ENCODE measurements around the gene LPIN2.
"Not testable (repeated sequence)": the region's sequence is repeated elsewhere in the genome, so short reads cannot be mapped to it uniquely, and the experiment has no call there.

The LPIN2 gene, protein sequence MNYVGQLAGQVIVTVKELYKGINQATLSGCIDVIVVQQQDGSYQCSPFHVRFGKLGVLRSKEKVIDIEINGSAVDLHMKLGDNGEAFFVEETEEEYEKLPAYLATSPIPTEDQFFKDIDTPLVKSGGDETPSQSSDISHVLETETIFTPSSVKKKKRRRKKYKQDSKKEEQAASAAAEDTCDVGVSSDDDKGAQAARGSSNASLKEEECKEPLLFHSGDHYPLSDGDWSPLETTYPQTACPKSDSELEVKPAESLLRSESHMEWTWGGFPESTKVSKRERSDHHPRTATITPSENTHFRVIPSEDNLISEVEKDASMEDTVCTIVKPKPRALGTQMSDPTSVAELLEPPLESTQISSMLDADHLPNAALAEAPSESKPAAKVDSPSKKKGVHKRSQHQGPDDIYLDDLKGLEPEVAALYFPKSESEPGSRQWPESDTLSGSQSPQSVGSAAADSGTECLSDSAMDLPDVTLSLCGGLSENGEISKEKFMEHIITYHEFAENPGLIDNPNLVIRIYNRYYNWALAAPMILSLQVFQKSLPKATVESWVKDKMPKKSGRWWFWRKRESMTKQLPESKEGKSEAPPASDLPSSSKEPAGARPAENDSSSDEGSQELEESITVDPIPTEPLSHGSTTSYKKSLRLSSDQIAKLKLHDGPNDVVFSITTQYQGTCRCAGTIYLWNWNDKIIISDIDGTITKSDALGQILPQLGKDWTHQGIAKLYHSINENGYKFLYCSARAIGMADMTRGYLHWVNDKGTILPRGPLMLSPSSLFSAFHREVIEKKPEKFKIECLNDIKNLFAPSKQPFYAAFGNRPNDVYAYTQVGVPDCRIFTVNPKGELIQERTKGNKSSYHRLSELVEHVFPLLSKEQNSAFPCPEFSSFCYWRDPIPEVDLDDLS

DNA sequence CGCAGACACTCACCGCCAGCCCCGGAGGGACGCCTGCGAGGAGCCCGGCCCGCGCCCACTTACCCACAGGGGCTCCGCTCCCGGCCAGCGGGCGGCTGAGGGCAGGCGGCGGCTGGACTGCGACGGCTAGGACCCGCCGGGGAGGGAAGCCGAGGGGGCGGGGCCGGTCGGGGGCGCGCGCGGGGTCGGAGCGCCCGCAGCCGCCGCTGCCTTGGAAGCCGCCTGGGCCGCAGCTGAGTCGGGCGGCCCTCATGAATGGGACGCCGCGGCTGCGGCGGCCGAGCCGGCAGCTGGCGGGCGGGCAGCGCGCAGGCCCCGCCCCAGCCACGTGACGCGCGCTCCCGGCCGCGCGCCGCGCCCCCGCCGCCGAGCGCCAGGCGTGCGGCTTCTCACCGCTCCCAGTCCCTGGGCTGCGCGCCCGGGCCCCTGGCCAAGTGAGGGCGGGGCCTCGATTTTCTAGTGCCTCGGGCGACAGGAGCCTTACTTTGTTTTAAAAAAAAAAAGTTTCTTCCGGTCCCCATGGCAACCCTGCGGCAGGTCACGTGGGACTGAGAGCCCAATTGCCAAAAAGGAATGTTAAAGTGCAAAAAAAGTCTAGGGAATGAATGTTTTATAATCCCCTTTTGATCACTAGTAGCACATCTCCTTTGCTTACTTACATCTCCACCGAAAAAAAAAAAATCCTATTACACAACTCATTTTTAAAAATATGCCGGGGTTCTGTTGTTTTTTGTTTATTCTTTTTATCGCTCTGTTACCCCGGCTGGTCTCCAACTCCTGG is at the start of gene LPIN2:
LPIN2 (minus strand) TSS at position 121 of the 781 bp plus-strand sequence. CDS start 52,304 bp downstream, outside the sequence.
- DNase-seq (ENCODE audit: low spot score) = peak; percentile 96

DNA sequence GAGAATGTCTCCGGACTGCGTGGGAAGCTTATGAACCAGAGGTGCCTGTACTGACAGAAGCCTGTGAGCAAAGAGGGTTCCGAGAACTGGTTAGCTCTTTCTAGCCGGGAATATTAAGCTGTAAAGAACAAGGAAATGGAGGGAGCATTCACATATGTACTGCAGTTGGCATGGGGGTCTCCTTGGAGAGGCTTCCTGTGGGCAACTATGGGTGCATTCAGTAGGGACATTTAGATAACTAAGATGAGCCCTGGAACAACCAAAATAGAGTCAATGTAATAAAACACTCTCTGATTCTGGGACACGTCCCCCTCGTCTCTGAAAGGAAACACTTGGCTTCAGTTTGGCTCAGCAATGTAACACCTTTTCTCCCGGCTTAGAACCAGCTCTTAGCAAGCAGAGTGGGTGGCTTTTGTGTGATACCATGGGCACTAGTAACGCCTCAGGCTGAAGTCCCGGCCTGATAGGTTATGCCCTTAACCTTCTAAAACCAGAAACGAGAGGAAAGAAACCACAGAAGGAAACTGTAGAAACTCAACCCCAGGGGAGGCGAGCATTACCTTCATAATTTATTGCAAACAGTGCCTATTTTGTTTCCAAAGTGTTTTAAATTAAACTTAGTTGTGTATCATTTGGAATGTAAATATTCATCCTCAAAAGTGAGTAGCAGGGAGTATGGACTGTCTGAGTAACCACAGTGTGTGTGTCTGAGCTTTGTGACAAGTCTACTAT is 48.8 kb upstream of the LPIN2 start:
- DNase-seq (ENCODE audit: low spot score) = no peak

DNA sequence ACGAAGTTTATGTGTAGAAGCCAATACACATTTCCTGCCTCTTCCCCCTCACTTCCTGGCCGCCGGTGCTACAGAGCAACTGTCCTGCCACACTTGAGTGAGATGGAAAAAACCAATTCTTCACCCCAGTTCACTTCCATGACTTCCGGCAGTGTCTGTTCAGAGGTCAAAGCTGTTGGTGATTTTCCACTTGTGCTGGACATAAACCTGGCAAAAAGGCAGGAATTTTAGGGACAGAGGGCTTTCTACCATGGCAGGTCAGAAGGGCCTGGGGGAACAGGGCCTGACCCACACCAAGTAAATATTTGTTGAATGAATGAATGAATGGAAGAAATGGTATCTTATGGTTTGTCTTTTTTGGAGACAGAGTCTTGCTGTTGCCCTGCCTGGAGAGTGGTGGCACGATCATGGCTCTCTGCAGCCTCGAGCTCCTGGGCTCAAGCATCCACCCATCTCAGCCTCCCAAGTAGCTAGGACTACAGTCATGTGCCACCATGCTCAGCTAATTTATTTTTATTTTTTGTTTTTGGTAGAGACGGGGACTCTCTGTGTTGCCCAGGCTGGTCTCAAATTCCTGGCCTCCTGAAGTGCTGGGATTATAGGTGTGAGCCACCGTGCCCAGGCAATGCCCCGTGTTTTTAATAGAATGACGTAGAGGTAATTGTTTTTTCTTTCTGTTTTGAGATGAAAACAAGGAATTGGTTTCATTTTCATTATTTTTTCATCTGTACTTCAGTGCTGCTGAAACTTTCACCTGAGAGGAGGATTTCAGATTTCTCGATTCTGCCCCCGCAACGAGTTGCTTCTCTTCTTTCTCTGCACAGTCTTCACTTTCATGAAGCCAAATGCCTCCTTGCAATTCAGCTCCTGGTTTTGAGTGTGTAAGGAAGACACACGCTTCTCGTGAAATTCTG is 48.0 kb upstream of the LPIN2 start:
- DNase-seq (ENCODE audit: low spot score) = peak; percentile 80

DNA sequence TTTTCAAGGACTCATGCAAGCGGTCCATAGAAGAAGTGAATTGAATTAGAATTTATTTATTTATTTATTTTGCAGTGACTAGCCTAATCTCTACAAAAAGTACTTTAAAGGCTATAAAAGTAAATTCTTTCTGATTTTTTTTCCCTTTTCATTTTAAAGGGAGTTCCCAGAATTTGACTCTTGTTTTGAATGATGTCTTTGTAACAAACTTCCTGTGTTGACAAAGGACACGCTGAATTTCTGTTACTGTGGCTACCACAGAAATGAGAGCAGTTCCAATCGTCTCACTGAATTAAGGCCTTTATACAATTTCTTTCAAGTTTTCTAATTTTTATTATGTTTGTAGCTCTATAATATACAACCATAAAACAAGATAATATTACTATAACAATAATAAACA is 46.3 kb upstream of the LPIN2 start:
- no peak for DNase-seq (ENCODE audit: low spot score)

DNA sequence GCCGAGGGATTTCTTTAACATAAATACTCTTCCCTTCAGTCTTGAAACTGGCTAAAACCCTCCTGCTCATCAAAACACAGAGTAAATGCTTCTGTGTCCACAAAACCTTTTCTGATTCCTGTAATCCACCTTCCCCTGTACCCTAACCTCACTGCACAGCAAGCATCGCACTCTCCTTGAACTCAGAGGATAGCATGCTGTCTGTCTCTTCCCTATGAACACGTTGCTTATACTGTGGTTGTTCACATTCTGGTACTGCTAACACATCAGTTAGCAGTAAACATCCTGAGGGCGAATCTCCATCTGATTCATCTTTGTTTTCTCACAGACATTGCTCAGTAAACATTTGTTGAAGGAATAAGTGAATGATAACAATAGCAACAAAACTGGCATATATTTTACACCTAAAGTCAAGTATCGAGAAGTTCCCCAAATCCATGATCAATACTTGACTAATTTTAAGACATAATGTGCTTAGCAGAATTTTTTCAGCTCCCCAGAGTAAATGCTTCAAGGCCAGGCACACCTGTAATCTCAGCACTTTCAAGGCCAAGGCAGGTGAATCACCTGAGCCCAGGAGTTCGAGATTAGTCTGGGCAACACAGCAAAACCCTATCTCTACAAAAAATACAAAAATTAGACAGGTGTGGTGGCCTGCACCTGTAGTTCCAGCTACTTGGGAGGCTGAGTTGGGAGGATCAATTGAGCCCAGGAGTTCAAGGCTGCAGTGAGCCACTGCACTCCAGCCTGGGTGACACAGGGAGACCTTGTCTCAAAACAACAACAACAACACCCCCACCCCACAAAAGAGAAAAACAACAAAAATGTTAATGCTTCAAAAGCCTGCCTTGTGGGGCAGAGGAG is 45.6 kb upstream of the LPIN2 start:
- DNase-seq (ENCODE audit: low spot score) = no peak

DNA sequence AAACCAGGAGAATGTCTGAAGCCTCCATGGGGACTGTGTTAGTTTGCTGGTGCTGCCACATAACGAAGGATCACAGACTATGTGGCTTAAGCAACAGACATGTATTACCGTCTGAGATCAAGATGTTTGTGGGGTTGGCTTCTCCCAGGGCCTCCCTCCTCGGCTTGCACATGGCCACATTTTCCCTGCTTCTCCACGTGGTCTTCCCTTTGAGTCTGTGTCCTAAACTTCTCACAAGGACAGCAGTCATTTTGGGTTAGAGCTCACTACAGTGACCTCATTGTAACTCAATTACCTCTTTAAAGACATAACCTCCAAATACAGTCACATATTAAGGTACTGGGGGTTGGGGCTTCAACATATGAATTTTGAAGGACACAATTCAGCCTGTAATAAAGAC is 44.6 kb upstream of the LPIN2 start:
- no peak for DNase-seq (ENCODE audit: low spot score)

DNA sequence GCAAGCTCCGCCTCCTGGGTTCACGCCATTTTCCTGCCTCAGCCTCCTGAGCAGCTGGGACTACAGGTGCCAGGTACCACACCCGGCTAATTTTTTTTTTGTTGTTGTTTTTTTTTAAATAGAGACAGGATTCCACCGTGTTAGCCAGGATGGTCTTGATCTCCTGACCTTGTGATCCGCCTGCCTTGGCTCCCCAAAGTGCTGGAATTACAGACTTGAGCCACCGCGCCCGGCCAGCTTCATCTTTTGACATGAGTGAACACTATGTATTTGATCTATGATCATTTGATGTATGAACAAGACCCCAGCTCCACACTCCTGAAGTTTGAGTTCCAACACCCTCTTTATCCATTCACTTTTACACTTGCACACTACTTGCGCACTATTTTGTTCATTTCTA is 43.4 kb upstream of the LPIN2 start:
- no peak for DNase-seq (ENCODE audit: low spot score)

DNA sequence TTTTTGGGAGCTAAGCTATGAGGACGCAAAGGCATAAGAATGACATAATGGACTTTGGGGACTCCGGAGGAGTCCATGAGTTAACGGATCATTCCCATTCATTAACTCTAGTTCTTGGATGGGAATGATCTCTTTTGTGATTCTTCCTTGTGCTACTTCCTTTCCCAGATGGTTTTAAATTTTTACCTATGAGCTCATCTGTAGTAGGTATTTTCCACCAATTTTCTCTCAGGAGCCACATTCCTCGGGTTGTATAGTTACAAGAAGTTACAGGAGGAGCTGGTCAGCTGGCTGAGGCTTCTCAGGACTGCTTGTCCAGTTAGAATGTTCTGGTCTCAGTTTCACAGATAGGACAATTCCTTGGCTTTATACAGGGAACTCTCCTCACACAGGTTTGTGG is 42.9 kb upstream of the LPIN2 start:
- DNase-seq (ENCODE audit: low spot score) = no peak

DNA sequence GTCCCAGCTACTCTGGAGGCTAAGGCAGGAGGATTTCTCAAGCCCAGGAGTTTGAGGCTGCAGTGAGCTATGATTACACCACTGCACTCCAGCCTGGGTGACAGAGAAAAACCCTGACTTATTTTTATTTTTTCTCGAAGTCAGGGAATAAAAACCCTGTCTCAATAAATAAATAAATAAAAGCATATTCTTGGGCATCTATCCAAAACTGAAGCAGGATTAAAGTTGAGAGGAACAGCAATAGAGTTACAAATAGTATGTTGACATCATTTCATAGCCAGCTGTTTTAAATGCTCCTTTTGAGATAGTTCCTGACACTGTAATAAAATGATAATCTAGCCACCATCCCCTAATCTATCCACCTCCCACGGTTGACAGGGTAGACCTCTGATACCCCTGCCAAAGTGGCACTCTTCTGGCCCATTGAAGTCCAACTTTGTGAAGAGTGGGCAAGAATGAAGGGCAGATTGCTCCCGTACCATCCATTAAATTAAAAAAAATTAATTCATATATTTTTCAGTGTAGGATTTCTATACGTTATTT is 42.3 kb upstream of the LPIN2 start:
- DNase-seq (ENCODE audit: low spot score) = no peak

DNA sequence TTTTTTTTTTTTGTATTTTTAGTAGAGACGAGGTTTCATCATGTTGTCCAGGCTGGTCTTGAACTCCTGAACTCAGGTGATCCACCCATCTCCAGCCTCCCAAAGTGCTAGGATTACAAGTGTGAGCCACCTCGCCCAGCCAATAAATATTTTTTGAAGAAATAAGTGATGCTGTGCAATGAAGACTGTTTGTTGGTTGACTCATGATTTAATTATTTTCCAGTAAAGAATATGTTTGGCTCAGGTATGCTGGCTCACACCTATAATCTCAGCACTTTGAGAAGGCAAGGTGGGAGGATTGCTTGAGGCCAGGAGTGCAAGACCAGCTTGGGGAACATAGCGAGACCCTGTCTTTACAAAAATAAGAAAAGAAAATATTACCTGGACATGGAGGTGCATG is 41.8 kb upstream of the LPIN2 start:
- no peak for DNase-seq (ENCODE audit: low spot score)

DNA sequence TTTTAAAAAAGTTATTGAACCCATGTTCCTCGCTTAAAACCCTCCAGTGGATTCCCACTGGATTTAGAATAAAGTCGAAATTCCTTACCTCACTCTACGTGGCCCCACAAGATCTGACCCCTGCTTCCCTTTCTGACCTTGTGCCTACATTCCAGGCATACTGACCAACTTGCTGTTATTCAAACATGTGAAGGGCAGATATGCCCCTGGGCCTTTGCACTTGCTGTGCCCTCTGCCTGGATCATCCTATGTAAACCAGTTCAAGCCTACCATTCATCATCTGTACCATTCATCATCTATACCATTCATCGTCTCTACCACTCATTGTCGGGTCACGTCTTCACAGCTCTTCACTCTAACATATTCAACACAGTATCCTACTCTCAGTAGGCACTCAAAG is 41.3 kb upstream of the LPIN2 start:
- no peak for DNase-seq (ENCODE audit: low spot score)

DNA sequence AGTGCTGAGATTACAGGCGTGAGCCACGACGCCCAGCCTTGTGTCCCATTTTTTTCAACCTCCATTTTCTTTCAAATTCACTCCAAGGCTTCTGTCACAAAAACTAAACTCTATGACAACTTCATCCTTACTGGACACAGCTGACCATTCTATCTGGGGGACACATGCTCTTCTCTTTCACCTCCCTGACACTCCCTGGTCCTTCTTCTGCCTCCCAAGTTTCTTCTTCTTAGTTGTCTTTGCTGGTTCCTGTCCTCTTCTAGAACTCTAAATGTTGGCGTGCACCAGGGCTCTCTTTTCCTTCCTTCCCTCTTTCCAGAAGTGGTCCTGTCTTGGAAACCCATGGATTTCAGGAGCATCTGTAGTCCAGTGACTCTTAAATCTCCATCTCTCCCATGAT is 40.1 kb upstream of the LPIN2 start:
- no peak for DNase-seq (ENCODE audit: low spot score)

DNA sequence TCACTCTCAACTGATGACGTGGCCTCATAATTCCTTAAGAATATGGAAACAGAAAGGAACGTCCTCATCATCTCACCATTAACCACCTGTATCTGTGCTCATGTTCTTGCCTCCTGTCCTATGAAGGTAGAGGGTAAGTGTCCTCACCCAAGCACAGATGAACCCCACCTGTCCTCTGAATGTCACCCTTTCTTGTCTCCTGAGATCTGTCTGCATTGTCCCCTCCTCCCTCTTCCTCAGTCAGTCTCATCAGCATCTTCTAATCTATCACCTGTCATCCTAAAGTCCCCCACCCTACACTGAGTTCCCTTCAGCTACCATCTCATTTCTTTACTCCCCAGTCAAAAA is 39.4 kb upstream of the LPIN2 start:
- DNase-seq (ENCODE audit: low spot score) = no peak

DNA sequence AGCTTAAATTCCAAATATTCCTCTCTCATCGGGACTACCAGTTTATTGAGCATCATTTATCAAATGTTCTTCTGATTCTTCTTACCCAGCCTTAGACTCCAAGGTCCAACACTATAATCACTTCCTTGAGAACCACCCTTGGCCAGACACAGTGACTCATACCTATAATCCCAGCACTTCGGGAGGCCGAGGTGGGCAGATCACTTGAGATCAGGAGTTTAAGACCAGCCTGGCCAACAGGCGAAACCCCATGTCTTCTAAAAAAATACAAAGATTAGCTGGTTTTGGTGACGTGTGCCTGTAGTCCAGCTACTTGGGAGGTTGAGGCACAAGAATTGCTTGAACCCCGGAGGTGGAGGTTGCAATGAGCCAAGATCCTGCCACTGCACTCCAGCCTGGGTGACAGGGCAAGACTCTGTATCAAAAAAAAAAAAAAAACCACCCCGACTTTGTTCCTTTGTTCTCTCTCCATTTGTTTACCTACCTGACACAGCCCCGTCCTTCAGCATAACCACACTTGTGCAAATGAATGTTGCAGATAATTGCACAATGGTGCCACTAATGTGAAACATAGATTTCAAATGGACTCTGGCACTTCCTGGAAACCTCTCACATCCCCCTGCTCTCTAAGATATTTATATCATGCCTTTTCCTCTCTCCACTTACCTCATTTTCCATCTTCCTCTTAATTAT is 38.9 kb upstream of the LPIN2 start:
- DNase-seq (ENCODE audit: low spot score) = peak; percentile 87

DNA sequence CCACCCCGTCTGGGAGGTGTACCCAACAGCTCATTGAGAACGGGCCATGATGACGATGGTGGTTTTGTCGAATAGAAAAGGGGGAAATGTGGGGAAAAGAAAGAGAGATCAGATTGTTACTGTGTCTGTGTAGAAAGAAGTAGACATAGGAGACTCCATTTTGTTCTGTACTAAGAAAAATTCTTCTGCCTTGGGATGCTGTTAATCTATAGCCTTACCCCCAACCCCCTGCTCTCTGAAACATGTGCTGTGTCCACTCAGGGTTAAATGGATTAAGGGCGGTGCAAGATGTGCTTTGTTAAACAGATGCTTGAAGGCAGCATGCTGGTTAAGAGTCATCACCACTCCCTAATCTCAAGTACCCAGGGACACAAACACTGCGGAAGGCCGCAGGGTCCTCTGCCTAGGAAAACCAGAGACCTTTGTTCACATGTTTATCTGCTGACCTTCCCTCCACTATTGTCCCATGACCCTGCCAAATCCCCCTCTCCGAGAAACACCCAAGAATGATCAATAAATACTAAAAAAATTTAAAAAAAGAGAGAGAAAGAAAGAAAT is 37.0 kb upstream of the LPIN2 start:
- DNase-seq (ENCODE audit: low spot score) = not testable (repeated sequence)

DNA sequence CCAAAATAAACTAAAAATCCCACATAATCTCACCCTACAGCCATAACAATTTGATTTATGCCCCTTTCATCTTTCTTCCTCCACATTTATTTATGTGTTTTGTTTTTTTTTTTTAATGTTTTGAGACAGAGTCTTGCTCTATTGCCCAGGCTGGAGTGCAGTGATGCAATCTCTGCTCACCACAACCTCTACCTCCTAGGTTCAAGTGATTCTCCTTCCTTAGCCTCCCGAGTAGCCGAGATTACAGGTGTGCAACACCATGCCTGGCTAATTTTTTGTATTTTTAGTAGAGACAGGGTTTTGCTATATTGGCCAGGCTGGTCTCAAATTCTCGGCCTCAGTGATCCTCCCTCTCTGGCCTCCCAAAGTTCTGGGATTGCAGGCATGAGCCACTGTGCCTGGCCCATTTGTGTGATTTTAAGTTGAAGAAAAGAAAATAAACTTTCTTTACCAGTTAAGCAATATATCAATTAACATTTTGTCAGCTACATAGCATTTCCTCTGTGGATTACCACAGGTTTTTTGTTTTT is 35.9 kb upstream of the LPIN2 start:
- DNase-seq (ENCODE audit: low spot score) = no peak

DNA sequence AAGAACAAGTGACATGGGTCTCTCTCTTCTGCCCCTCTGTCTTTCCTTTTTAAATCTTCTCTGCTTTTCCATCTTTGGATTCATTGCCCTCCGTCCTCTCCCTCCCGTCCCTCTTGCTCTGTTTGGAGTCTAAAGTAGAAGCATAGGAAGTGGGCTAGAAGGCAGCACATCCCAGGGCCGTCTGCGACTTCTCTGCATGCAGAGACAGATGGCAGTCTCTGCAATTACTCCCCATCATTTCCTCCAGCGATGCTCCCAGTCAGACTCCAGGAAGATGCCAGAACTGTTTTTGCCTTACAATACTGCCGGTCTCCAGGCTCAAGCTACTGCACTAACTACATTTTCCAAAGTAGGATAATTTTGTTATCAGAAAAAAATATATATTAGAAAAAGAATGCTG is 35.2 kb upstream of the LPIN2 start:
- DNase-seq (ENCODE audit: low spot score) = no peak

DNA sequence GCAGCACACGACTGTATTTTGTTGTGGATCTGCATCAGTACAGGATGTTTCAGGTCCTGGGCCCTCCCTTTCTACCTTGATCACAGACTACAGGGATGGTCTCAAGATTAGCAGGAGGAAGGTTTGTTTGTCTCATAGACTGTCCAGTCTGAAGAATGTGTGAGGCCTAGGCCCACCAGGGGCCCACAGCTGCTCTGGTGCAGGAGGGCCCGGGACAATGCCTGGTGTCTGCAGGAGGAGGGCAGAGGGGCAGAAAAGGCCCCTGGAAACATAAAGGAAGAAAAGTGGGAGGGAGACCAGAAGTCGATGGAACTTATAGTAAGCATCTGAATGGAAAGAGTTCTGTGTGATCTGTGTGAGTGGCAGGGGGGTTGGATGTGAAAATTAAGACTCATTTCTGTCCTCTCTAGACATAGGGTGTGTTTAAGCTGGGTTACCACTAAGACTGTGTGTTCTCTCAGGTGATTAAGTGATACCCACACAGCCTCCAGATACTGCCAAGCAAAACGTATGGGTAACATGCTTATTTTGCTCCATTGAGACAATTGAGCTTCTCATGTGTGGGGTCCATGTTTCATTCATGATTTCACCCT is 33.4 kb upstream of the LPIN2 start:
- no peak for DNase-seq (ENCODE audit: low spot score)

All from HuH-7 (cell line).